Head of caudate nucleus (tissue), 42 donors: ENCODE results near the gene DPYSL4.

Source experiments
- DNase-seq, 42 donors: peaks; one replicate each; pipeline versions ENCODE4 v3.0.0 to v3.0.0-alpha.2; 2020 to 2021; ENCODE audit warnings: mixed read lengths in 7 of 42
- intact Hi-C: fragments of 100-400 bp; cut with DNase I; formaldehyde crosslinking; loops from one replicate; pipeline ENCODE4 v1.15.0; 2022

Gene DPYSL4

DNA sequence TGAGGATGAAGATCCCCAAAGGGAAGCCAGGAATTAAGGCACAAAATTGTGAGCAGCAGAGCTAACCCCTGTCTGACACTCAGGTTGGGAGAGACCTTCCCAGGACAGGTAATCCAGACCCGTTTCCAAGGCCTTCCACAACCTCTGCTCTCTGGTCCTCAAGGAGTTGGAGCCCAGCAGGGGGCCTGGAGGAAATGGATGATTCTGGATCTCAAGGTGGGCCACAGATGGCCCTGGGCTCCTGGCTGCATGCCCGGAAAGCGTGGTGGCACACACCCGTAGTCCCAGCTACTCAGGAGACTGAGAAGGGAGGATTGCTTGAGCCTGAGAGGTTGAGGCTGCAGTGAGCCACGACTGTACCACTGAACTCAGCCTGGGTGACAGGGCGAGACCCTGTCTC is 42.3 kb downstream of the DPYSL4 start:
- intact Hi-C loops = no loop called here
- no peak for DNase-seq

GRCh38 chr10:132229834-132230556 is 43.2 kb downstream of the DPYSL4 start:
- DNase-seq = no peak
- intact Hi-C loops = no loop called here

DNA sequence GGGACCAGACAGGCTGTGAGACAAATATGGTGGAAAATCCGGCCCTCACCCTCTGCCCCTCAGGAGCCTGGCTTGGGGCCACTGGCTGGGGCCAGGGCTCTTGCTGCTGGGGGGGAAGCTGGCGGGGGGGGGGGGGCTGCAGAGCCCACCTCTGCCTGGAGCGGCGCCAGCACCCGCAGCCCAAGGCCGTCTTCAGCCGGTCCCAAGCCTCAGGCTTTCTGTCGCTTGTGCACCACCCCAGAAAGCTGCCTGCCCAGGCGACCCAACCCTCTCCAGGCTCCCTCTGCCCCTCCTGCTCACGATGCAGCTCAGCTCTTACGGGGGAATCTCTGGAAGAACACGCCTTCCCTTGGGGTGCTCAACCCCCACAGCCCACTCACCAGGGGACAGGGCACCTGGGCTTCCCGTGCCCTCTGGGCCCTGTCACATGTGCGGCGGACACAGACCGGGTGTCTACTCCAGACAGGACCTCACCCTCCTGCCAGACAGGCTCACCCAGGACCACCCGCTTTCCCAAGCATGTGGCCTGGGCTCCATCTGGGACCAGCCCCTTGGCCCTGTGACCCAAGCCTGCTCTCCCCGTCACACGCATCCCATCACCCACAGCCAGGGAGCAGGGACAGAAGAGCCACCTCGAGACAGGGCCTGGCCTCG is 43.9 kb downstream of the DPYSL4 start:
- intact Hi-C loops = no loop called here
- DNase-seq = no peak

DNA sequence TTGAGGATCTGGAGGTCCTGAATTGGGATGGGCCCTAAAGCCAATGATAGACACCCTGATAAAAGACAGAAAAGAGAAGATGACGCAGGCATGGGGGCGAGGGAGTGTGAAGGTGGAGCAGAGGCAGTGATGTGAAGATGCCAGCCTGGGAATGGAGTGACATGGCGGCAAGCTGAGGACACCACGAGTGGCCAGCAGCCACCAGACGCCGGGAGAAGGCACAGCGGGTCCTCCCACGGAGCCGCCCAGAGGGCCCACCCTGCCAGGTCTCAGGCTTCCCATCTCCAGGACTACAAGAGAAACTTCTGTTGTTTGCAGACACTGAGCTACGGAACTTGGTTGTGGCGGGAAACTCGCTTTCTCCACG is 44.9 kb downstream of the DPYSL4 start:
- intact Hi-C loops = no loop called here
- peak in 4 of 42 donors; percentile 33 to 53 (median 38) for DNase-seq

DNA sequence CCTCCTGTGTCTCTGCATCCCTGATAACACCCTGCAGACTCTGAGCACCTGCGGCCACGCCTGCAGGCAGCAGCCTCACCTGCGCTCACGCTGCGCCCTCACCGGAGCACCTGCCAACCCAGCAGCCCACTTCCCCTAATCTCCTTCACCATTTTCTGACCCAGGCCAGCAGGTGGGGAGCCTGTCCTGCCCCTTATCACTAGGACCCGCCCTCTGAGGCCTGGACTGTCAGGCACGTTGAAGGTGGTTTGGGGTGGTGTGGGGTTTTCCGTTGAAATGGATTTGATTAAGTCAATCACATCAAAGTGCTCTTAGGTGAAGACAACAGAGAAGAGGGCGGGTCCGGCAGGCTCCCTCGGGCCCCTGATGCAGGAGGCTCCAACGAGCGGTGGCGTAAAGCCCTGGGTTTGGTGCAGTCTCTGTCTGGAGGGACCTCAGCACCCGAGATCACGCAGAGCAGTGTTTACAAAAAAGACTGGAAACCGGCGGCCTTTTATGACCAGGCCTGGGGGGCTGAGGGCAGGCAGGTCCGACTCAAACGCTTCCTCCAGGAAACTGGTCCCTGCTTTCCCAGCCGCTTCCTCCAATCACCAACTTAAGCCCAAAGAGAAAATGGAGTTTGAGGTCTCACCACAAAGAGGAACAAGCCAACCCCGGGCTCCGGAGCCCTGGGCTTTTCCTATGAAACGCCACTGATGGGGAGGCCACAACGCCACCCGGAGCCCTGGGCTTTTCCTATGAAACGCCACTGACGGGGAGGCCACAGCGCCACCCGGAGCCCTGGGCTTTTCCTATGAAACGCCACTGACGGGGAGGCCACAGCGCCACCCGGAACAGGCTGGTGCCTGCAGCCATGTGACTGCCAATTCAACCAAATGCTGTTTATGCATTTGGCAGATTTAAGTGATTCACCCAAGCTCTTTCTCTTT is 45.5 kb downstream of the DPYSL4 start:
- DNase-seq = peak in 9 of 42 donors; percentile 7 to 46 (median 33)
- intact Hi-C loops = no loop called here

DNA sequence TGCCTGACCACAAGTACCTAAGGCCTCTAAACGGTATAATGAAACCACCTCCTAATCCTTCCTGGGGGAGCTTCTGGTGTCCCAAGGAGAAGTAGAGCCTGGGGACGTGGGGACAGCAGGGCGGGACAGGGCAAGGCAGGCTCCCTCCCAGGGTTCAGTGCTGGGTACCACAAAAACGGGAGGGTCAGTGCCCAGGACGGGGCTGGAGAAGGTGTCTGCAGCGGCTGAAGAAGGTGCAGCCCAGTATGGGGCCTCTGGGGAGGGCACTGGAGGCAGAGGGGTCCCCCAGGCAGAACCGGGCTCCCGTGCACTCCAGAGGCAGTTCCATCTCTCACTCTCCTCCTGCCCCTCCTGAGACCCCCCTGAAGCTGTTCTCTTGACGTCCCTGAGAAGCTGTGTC is 46.2 kb downstream of the DPYSL4 start:
- no peak for DNase-seq
- intact Hi-C loops = no loop called here

- intact Hi-C loops = no loop called here
- no peak for DNase-seq
These were observed 46.8 kb downstream of the DPYSL4 start for GRCh38 chr10:132233501-132234085.

GRCh38 chr10:132234860-132235259 is 48.1 kb downstream of the DPYSL4 start:
- no peak for DNase-seq
- intact Hi-C loops = no loop called here

DNA sequence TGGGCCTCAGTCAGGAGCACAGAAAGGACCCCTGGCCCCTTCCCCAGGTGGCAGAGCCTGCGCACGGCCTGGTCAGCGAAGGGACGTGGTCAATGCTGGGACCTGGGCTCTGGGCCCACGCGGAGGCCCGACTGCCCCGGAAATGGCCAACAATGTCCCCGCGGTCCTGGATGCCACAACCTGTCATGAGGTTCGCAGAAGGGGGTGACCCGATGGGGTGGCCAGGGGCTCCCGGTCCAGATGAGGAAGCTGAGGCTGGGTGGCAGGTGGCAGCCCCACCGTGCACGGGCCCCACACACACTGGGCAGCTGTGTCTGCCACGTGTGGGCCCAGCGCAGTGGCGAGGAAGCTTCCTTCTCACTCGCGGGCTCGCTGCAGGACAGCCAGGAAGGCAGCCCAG is 49.4 kb downstream of the DPYSL4 start:
- DNase-seq = no peak
- intact Hi-C loops = no loop called here

DNA sequence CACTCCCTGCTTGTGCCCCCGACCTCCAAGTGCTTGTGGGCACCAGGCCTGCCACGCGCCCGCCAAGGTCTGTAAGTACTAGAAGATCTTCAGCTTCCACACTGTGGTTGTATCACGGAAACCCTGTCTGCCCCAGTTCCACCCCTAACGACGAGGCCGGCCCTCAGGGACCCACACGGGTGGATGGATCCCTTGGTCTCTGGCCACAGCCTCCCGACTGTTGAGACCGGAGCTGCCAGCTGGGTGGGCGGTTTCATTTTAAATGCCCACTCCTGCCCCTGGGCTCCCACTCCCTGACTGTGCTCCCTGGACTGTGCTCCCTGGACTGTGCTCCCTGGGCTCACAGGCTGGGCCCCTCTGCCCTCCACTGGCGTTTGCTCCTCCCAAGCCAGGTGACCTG is 50.1 kb downstream of the DPYSL4 start:
- intact Hi-C loops = no loop called here
- no peak for DNase-seq

DNA sequence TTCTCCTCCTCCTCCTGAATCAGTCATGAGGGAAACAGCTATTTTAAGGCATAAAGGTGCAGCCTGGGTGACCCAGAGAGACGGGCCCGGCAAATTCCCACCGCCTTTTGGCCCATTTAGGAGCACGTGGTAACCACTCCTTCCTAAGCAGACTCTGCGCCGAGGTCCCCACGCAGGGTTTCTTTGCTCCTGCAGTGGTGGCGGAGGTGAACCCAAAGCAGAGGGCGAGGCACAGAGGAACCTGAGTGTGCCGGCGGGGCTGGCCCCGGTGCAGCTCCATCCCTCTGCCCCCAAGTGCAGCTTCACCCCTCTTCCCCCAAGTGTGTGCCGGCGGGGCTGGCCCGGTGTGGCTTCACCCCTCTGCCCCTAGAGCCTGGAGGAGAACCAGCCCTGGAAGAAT is 50.6 kb downstream of the DPYSL4 start:
- intact Hi-C loops = no loop called here
- peak; percentile 26 to 91 (median 72) for DNase-seq

DNA sequence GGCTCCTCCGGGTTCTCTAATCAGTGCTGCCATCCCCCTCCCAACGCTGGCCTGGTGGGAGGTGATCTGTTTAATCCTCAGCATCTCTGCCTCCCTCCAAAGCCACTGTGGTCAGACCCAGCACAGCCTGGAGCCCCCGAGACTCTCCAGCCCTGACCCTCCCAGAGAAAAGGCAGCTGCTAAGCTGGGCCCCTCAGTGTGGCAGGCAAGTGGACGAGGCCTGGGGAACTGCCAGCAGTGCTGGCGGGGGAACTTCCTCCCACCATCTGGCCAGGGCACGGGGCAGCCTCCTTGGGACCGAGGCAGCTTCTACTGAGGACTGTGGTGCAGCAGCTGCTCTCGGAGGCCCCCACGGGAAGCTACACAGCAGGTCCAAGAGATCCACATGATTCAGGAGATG is 51.1 kb downstream of the DPYSL4 start:
- intact Hi-C loops = no loop called here
- DNase-seq = peak in 9 of 42 donors; percentile 25 to 48 (median 33)

GRCh38 chr10:132238371-132239125 is 51.8 kb downstream of the DPYSL4 start:
- DNase-seq = no peak
- intact Hi-C loops = no loop called here

GRCh38 chr10:132239126-132240031 is 52.6 kb downstream of the DPYSL4 start:
- intact Hi-C loops = no loop called here
- no peak for DNase-seq

DNA sequence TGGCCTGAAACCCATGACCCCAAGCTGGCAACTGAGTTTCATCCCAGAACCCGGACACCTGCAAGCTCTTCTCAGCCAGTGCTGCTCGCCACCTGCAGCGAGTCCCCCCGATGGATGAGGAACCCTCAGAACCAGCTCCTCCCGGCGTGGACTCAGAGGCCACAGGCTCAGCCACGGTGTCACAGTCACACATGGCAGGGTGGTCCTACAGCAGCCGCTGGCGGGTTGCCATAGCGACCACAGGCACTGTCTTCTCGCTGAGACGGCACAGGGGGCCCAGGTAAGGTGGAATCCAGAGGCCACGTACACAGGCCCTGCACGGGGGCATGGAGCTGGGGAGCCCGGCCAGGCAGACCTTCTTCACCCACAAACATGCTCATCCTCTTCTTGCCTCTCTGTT is 53.4 kb downstream of the DPYSL4 start:
- no peak for DNase-seq
- intact Hi-C loops = no loop called here

DNA sequence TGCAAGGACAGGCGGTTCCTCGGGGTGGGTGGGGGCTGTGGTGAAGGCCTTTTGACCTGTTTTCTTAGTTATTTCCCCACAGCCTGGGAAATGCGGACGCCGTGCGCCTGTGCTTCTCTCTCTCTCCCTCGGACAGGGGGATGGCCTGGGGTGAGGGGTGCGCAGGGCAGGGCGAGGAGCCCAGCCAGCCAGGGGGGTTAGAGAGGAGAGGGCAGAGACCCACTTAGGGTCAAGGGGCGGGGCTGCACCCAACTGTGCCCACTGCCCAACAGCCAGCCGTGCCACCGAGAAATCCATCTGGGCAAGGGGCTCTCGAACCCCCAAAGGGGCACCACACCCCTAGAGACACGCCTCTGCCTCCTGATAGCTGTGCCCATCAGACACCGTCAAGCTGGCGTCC is 53.8 kb downstream of the DPYSL4 start:
- DNase-seq = no peak
- intact Hi-C loops = no loop called here

- intact Hi-C loops = no loop called here
- no peak for DNase-seq
These were observed 54.3 kb downstream of the DPYSL4 start for GRCh38 chr10:132241086-132241485.

DNA sequence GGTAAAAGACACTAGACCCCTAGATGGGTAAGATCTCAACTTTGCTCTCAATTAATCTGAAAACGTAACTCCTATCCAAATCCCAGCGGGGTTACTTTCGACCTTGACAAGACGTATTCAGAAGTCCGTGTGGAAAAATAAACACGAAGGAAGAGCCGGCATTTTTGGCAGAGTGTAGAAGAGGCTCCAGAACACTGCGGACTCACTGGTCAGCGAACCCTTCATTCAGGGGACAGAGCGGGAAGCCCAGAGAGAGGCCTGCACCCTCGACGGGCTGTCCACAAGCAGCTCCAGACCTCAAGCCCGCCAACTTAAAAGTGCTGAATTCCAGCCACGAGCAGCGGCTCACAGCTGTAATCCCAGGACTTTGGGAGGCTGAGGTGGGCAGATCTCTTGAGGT is 54.7 kb downstream of the DPYSL4 start:
- intact Hi-C loops = no loop called here
- no peak for DNase-seq
